Endothelial cell of umbilical vein (primary cell): ENCODE results near the gene IL15.

Experiments
- CTCF ChIP-seq, 2 donors: IDR thresholded peaks; 1 replicate in 1 of 2; 2 replicates in 1 of 2; pipeline ENCODE4 v1.5.1; 2011; ENCODE audit warnings: low read length in 2 of 2, mild to moderate bottlenecking in 2 of 2, moderate library complexity in 2 of 2, control low read depth in 1 of 2, inconsistent platforms in 1 of 2, low read depth in 1 of 2; ENCODE audit not compliant: insufficient read depth in 1 of 2; ENCODE audit errors: extremely low read depth in 1 of 2
- POLR2AphosphoS5 ChIP-seq: IDR thresholded peaks from 2 replicates; pipeline ENCODE4 v1.6.1; 2012; ENCODE audit warnings: low read depth, mild to moderate bottlenecking, control low read depth, low read length, moderate library complexity; ENCODE audit not compliant: insufficient read depth

- no peak for TF ChIP-seq POLR2AphosphoS5
- no peak for TF ChIP-seq CTCF (IDR thresholded peaks at IDR 0.05; ENCODE audit: extremely low read depth in 1 of 2, insufficient read depth in 1 of 2, low read depth in 1 of 2, low read length in 2 of 2)
These were observed 76.8 kb downstream of the IL15 start for GRCh38 chr4:141713185-141713584.
